HepG2 (cell line): ENCODE data around the gene HSPB6. TPM values are rescaled to one million over a fixed set of nuclear protein-coding genes. Genes with fewer than 3 reads are reported as not detected.

Experiments
- CSRNP2 ChIP-seq: sonication (generic); formaldehyde crosslinking; conservative IDR thresholded peaks from 2 replicates; pipeline ENCODE4 v1.8.0; 2022; ENCODE audit warnings: low read depth, missing genetic modification reagents
- DR1 ChIP-seq: sonication (generic); formaldehyde crosslinking; IDR thresholded peaks from 2 replicates; pipeline ENCODE4 v1.8.0; 2021; ENCODE audit warnings: mild to moderate bottlenecking, missing genetic modification reagents, inconsistent platforms
- MIER2 ChIP-seq: IDR thresholded peaks from 2 replicates; pipeline ENCODE4 v1.6.1; 2016; ENCODE audit warnings: missing biosample characterization, missing genetic modification reagents
- MYC ChIP-seq: sonication (generic); formaldehyde crosslinking; IDR thresholded peaks from 2 replicates; pipeline ENCODE4 v1.9.0; 2021; ENCODE audit warnings: missing genetic modification reagents, borderline replicate concordance
- NPAS2 ChIP-seq: sonication (generic); formaldehyde crosslinking; IDR thresholded peaks from 2 replicates; pipeline ENCODE4 v1.8.0; 2022; ENCODE audit warnings: mild to moderate bottlenecking, missing genetic modification reagents, borderline replicate concordance
- NRL ChIP-seq: sonication (generic); formaldehyde crosslinking; IDR thresholded peaks from 2 replicates; pipeline ENCODE4 v1.5.0; 2020; ENCODE audit warnings: missing genetic modification reagents, mild to moderate bottlenecking, moderate library complexity, borderline replicate concordance
- PRMT3 ChIP-seq: sonication (generic); formaldehyde crosslinking; IDR thresholded peaks from 2 replicates; pipeline ENCODE4 v1.8.1; 2022; ENCODE audit warnings: low read depth, mild to moderate bottlenecking, moderate library complexity, missing genetic modification reagents, borderline replicate concordance
- RORA ChIP-seq: sonication (generic); formaldehyde crosslinking; IDR thresholded peaks from 2 replicates; pipeline ENCODE4 v1.5.0; 2020; ENCODE audit warnings: mild to moderate bottlenecking, missing genetic modification reagents, moderate library complexity
- SOX13 ChIP-seq, 3 experiments: fragments of 450-650 bp in 1 of 3; sonication (generic) in 1 of 3; formaldehyde crosslinking in 1 of 3; IDR thresholded peaks in 2 of 3; conservative IDR thresholded peaks in 1 of 3; 2 replicates each; pipeline versions ENCODE4 v1.5.0 to v1.6.1; 2016 to 2020; ENCODE audit warnings: antibody characterized with exemption in 1 of 3, mild to moderate bottlenecking in 1 of 3, missing compliant biosample characterization in 1 of 3, missing genetic modification reagents in 1 of 3, moderate library complexity in 1 of 3
- SP4 ChIP-seq: sonication (generic); formaldehyde crosslinking; IDR thresholded peaks from 2 replicates; pipeline ENCODE4 v1.8.1; 2023; ENCODE audit warnings: mild to moderate bottlenecking, missing genetic modification reagents
- TFE3 ChIP-seq: IDR thresholded peaks from 2 replicates; pipeline ENCODE4 v1.6.1; 2016
- TOPORS ChIP-seq: sonication (generic); formaldehyde crosslinking; IDR thresholded peaks from 2 replicates; pipeline ENCODE4 v1.8.0; 2023; ENCODE audit warnings: mild to moderate bottlenecking, missing genetic modification reagents
- TSC22D2 ChIP-seq: sonication (generic); formaldehyde crosslinking; IDR thresholded peaks from 2 replicates; pipeline ENCODE4 v1.5.1; 2020; ENCODE audit warnings: missing genetic modification reagents, mild to moderate bottlenecking, borderline replicate concordance
- ZBTB26 ChIP-seq: IDR thresholded peaks from 2 replicates; pipeline ENCODE4 v1.6.1; 2016; ENCODE audit warnings: missing compliant biosample characterization, missing genetic modification reagents, borderline replicate concordance
- ZKSCAN1 ChIP-seq: fragments of 150-350 bp; IDR thresholded peaks from 2 replicates; pipeline ENCODE4 v1.6.1; 2014; ENCODE audit warnings: low read length
- ZMYM4 ChIP-seq: sonication (generic); formaldehyde crosslinking; IDR thresholded peaks from 2 replicates; pipeline ENCODE4 v1.8.1; 2023; ENCODE audit warnings: mild to moderate bottlenecking, missing genetic modification reagents
- ZNF121 ChIP-seq: sonication (generic); formaldehyde crosslinking; IDR thresholded peaks from 2 replicates; pipeline ENCODE4 v1.5.0; 2020; ENCODE audit warnings: mild to moderate bottlenecking, missing genetic modification reagents
- ZNF18 ChIP-seq: sonication (generic); formaldehyde crosslinking; IDR thresholded peaks from 2 replicates; pipeline ENCODE4 v1.8.0; 2022; ENCODE audit warnings: mild to moderate bottlenecking, missing genetic modification reagents; ENCODE audit not compliant: insufficient replicate concordance
- ZNF547 ChIP-seq: sonication (generic); formaldehyde crosslinking; IDR thresholded peaks from 2 replicates; pipeline ENCODE4 v1.5.1; 2020; ENCODE audit warnings: mild to moderate bottlenecking, missing genetic modification reagents
- ZNF562 ChIP-seq: sonication (generic); formaldehyde crosslinking; IDR thresholded peaks from 2 replicates; pipeline ENCODE4 v1.8.0; 2022; ENCODE audit warnings: missing genetic modification reagents, borderline replicate concordance
- ZNF572 ChIP-seq: sonication (generic); formaldehyde crosslinking; IDR thresholded peaks from 2 replicates; pipeline ENCODE4 v1.5.1; 2020; ENCODE audit warnings: mild to moderate bottlenecking, missing genetic modification reagents
- ZNF737 ChIP-seq: sonication (generic); formaldehyde crosslinking; IDR thresholded peaks from 2 replicates; pipeline ENCODE4 v1.5.0; 2020; ENCODE audit warnings: missing genetic modification reagents, mild to moderate bottlenecking, borderline replicate concordance
- ZNF740 ChIP-seq: sonication (generic); formaldehyde crosslinking; IDR thresholded peaks from 2 replicates; pipeline ENCODE4 v1.4.0; 2020; ENCODE audit warnings: missing genetic modification reagents
- ZNF83 ChIP-seq: sonication (generic); formaldehyde crosslinking; IDR thresholded peaks from 2 replicates; pipeline ENCODE4 v1.4.0; 2020; ENCODE audit warnings: missing genetic modification reagents, mild to moderate bottlenecking, borderline replicate concordance
- ZNF841 ChIP-seq: sonication (generic); formaldehyde crosslinking; IDR thresholded peaks from 2 replicates; pipeline ENCODE4 v1.8.1; 2023; ENCODE audit warnings: missing genetic modification reagents, borderline replicate concordance
- polyA plus RNA-seq, 8 experiments: library from polyadenylated mRNA; depleted of rRNA in 3 of 8; stranded (reverse) in 7 of 8; unstranded in 1 of 8; fragments of >200 nt; fragmentation: Illumina TruSeq in 4 of 8; extraction: Trizol in 4 of 8; gene quantifications; 2 replicates each; pipeline versions ENCODE4 v1.2.1 to v1.2.3, GENCODE V29; 2011 to 2016; ENCODE audit warnings: low read depth in 4 of 8, missing spikeins in 1 of 8, mixed read lengths in 1 of 8; ENCODE audit not compliant: insufficient read depth in 1 of 8
- total RNA-seq, 5 experiments: library from RNA; depleted of rRNA; stranded (reverse); fragments of >200 nt; fragmentation: Illumina TruSeq; extraction: Trizol; gene quantifications; 2 replicates each; pipeline ENCODE4 v1.2.3, GENCODE V29; 2016; ENCODE audit warnings: low read depth in 1 of 5

The HSPB6 gene
- total and polyA plus RNA-seq, 2 of the 13 experiments (the other 11 are each of a cell fraction or from before 2014, with no cell fraction given), result 0.18 TPM; not detected in 1

- TF ChIP-seq ZNF562 (CRISPR knock-in tag) (no peak), ZBTB26 (CRISPR knock-in tag) (0 out of 2 replicates have a peak, but pooled peaks have one; percentile 47), ZNF841 (CRISPR knock-in tag) (no peak), MYC (CRISPR knock-in tag) (no peak), RORA (CRISPR knock-in tag) (no peak), PRMT3 (CRISPR knock-in tag) (no peak), NPAS2 (CRISPR knock-in tag) (no peak), NRL (CRISPR knock-in tag) (peak; percentile 48; the same call in 1 of the 2 replicates), SOX13 (IDR thresholded peaks at IDR 0.05) (no peak), SOX13 (CRISPR knock-in tag; conservative IDR thresholded peaks at IDR 0.05 in 1 of 2, IDR thresholded peaks at IDR 0.05 in 1 of 2) (no peak), DR1 (CRISPR knock-in tag) (no peak), ZNF740 (CRISPR knock-in tag) (no peak), ZNF121 (0 out of 2 replicates have a peak, but pooled peaks have one; percentile 12), CSRNP2 (CRISPR knock-in tag) (no peak), ZNF18 (CRISPR knock-in tag) (no peak), ZNF547 (CRISPR knock-in tag) (peak; percentile 58; the same call in 1 of the 2 replicates), ZNF572 (CRISPR knock-in tag) (no peak), ZNF83 (no peak), SP4 (0 out of 2 replicates have a peak, but pooled peaks have one; percentile 40), ZMYM4 (CRISPR knock-in tag) (no peak), ZNF737 (CRISPR knock-in tag) (no peak), ZKSCAN1 (no peak), MIER2 (CRISPR knock-in tag) (no peak), TOPORS (CRISPR knock-in tag) (no peak), TFE3 (CRISPR knock-in tag) (0 out of 2 replicates have a peak, but pooled peaks have one; percentile 33), TSC22D2 (CRISPR knock-in tag) (no peak)
These were observed 40.8 kb upstream of the HSPB6 start (continued) for GRCh38 chr19:35797663-35798062.
